ENCODE results near the gene BLACAT1. TPM values are rescaled to one million over a fixed set of nuclear protein-coding genes. Genes with fewer than 3 reads are reported as not detected.

Gene BLACAT1
- total RNA-seq, 4 donors from 2014 or later: not detected

DNA sequence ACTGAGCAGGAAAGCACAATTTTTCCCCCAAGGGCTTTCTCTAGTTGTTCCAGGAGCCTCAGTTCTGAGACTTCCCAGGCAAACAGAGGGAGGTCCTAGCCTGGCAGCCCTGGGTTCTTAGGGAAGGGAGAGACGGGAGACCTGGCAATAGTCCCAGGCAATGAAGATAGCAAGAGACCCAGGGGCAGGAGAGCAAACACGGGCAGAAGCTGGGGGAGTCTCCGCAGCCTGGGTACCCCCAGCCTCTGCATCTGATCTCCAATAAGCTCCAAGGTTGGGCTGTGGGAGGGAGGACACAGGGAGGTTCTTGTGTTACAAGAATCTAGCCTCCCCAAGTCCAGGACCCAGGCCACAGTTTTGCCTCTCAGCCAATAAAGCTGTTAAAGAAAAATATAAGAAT is 2.4 kb downstream of the BLACAT1 start:
- TF ChIP-seq POLR2A (IDR thresholded peaks at IDR 0.05) (no peak), POLR2AphosphoS5 (IDR thresholded peaks at IDR 0.05) (no peak), EP300 (IDR thresholded peaks at IDR 0.05) (no peak)
- TF ChIP-seq, protein P1, sequence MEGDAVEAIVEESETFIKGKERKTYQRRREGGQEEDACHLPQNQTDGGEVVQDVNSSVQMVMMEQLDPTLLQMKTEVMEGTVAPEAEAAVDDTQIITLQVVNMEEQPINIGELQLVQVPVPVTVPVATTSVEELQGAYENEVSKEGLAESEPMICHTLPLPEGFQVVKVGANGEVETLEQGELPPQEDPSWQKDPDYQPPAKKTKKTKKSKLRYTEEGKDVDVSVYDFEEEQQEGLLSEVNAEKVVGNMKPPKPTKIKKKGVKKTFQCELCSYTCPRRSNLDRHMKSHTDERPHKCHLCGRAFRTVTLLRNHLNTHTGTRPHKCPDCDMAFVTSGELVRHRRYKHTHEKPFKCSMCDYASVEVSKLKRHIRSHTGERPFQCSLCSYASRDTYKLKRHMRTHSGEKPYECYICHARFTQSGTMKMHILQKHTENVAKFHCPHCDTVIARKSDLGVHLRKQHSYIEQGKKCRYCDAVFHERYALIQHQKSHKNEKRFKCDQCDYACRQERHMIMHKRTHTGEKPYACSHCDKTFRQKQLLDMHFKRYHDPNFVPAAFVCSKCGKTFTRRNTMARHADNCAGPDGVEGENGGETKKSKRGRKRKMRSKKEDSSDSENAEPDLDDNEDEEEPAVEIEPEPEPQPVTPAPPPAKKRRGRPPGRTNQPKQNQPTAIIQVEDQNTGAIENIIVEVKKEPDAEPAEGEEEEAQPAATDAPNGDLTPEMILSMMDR (IDR thresholded peaks at IDR 0.05): no peak
- Histone ChIP-seq H3K27ac (no peak overlapping the region), H3K36me3 (no peaks in the 10 kb centered on the region), H3K4me3 (no peak overlapping the region), H3K4me1 (peaks cover 0 to 25% (median 18%) of the 10 kb centered on the region in 3 donors), H3K9me3 (no peaks in the 10 kb centered on the region), H3K27me3 (peaks cover 92% of the 10 kb centered on the region)
- WGBS, 2 donors (ENCODE audit: low coverage in 1 of 2): 17% methylated on average over 1 of the region's 3 CpGs; no CpG with 5 or more reads in 1 of the 2 donors
- no peak for ATAC-seq

DNA sequence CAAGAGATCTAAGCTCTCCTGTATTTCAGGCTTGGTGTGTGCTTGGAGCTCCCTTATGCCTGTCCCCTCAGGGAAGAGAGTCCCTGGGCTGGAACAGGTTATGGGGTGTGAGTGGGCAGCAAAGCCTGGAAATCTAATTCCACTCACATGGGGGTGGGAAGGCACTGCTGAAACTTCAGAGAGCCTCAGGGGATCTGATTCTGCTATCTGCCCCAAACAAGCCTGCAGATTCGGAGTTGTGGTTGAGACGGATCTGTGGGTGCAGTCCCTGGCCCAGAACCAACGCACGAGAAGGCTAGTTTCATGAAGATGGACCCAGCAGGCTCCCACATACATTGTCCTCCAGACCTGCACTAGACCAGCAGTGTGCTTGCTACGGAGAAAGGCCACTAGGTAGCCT is 2.9 kb downstream of the BLACAT1 start:
- Histone ChIP-seq H3K4me3 (no peak overlapping the region), H3K4me1 (peaks cover 0 to 27% (median 18%) of the 10 kb centered on the region in 3 donors), H3K27me3 (peaks cover 87% of the 10 kb centered on the region), H3K27ac (no peak overlapping the region), H3K9me3 (no peaks in the 10 kb centered on the region), H3K36me3 (no peaks in the 10 kb centered on the region)
- no peak for ATAC-seq
- TF ChIP-seq, protein P1 (IDR thresholded peaks at IDR 0.05): no peak
- TF ChIP-seq POLR2AphosphoS5 (IDR thresholded peaks at IDR 0.05) (no peak), POLR2A (IDR thresholded peaks at IDR 0.05) (no peak), EP300 (IDR thresholded peaks at IDR 0.05) (no peak)
- 40 to 60% methylated on average over 1 of the region's 5 CpGs for WGBS, 2 donors (ENCODE audit: low coverage in 1 of 2)

DNA sequence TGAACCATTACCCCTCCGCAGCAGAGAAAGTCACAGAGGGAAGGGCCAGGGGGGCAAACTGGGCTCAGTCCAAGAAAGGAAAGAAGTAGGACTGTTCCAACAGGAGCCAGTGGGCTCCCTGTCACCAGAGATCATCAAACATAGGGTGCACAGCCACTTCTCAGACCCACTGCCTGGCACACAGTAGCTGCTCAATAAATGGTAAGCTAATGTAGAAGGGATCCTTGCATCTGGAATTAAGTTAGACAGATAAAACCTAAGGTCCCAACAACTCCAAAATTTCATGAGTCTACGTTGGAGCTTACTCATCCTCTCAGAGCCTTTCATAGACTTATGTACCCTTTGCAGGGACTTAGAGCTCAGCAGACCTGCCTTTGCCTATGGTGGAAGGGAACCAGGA is 3.5 kb downstream of the BLACAT1 start:
- no peak for ATAC-seq
- no peaks in the 10 kb centered on the region for H3K36me3 ChIP-seq
- no peaks in the 10 kb centered on the region for H3K9me3 ChIP-seq
- peaks cover 81% of the 10 kb centered on the region for H3K27me3 ChIP-seq
- 25 to 60% methylated on average over 1 of the region's 2 CpGs for WGBS, 2 donors (ENCODE audit: low coverage in 1 of 2)
- TF ChIP-seq POLR2AphosphoS5 (IDR thresholded peaks at IDR 0.05) (no peak), POLR2A (IDR thresholded peaks at IDR 0.05) (no peak), EP300 (IDR thresholded peaks at IDR 0.05) (no peak)
- TF ChIP-seq, protein P1 (IDR thresholded peaks at IDR 0.05): no peak
- peaks cover 0 to 28% (median 18%) of the 10 kb centered on the region in 3 donors for H3K4me1 ChIP-seq
- H3K4me3 ChIP-seq: no peak overlapping the region
- H3K27ac ChIP-seq: no peak overlapping the region

DNA sequence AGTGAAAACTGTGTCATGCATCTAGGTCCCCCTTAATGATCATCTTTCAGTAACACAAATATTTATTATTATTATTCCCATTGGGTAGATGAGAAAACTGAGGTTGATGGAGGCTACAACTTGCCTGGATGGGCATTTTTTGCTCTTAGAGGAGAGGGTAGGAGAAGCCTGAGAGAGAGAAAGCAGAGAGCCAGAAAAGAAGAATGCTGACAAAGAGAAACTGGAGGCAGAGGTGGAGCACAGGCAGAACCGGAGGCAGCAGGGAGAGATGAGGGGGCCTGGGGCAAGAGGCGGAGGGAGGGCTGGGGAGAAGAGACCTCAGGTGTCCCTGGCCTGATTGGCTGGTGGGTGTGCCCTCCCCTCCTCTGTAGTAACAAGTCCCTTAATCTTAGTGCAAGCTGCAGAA is 4.1 kb downstream of the BLACAT1 start:
- peaks cover 0 to 22% (median 13%) of the 10 kb centered on the region in 3 donors for H3K4me1 ChIP-seq
- no peaks in the 10 kb centered on the region for H3K9me3 ChIP-seq
- peaks cover 75% of the 10 kb centered on the region for H3K27me3 ChIP-seq
- H3K27ac ChIP-seq: no peak overlapping the region
- H3K4me3 ChIP-seq: no peak overlapping the region
- no peak for ATAC-seq
- no peaks in the 10 kb centered on the region for H3K36me3 ChIP-seq
- TF ChIP-seq, protein P1 (IDR thresholded peaks at IDR 0.05): no peak
- TF ChIP-seq POLR2A (IDR thresholded peaks at IDR 0.05) (no peak), EP300 (IDR thresholded peaks at IDR 0.05) (no peak), POLR2AphosphoS5 (IDR thresholded peaks at IDR 0.05) (no peak)
- WGBS, 2 donors (ENCODE audit: low coverage in 1 of 2): 71% methylated on average over 1 of the region's 2 CpGs; no CpG with 5 or more reads in 1 of the 2 donors

DNA sequence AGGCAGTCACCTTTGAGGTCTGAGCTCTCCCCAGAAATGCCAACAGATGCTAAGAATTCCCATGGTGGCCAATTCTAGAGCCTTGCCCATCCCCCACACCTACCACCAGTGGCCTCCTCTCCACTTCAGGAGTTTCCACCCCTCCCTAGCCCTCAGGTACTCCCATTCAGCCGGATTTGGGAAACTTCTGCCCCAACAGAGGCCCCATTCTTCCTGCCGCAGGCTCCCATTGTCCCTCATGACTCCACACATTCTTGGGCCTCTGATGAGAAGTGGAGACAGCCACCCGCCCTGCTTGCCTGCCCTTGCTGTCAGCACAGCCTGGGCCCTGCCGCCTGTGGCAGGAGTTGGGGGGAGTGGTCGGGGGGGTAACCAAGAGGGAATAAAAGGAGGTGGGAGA is 4.6 kb downstream of the BLACAT1 start:
- H3K9me3 ChIP-seq: no peaks in the 10 kb centered on the region
- TF ChIP-seq POLR2AphosphoS5 (IDR thresholded peaks at IDR 0.05) (no peak), POLR2A (IDR thresholded peaks at IDR 0.05) (no peak), EP300 (IDR thresholded peaks at IDR 0.05) (no peak)
- TF ChIP-seq, protein P1 (IDR thresholded peaks at IDR 0.05): no peak
- whole genome bisulfite sequencing, 2 donors (ENCODE audit: low coverage in 1 of 2): 60% methylated on average over 2 of the region's 5 CpGs; no CpG with 5 or more reads in 1 of the 2 donors
- peaks cover 0 to 17% (median 7%) of the 10 kb centered on the region in 3 donors for H3K4me1 ChIP-seq
- H3K36me3 ChIP-seq: no peaks in the 10 kb centered on the region
- ATAC-seq: no peak
- H3K4me3 ChIP-seq: no peak overlapping the region
- no peak overlapping the region for H3K27ac ChIP-seq
- H3K27me3 ChIP-seq: peaks cover 70% of the 10 kb centered on the region

All from gastroesophageal sphincter (tissue), 4 donors.